ENCODE measurements around the gene SGO2. TPM values are rescaled to one million over a fixed set of nuclear protein-coding genes. Genes with fewer than 3 reads are reported as not detected.
A peak's percentile ranks its signal among the peaks of the same experiment; 100 is the strongest.

Gene SGO2
- total and polyA plus RNA-seq, 2 of the 13 experiments (the other 11 are each of a cell fraction or from before 2014, with no cell fraction given) = 5.1 to 16.2 TPM

GRCh38 chr2:200502196-200502595 lies 23.8 kb upstream of the SGO2 start:
- BruUV-seq (replicated peaks) = no TSS peak
- H3K36me3 ChIP-seq (replicated peaks in 1 of 2; ENCODE audit: control insufficient read depth in 1 of 2, insufficient read depth in 2 of 2, low read length in 2 of 2) = no peaks in the 10 kb centered on the region

GRCh38 chr2:200506679-200507078 lies 19.3 kb upstream of the SGO2 start:
- Histone ChIP-seq H4K20me1 (ENCODE audit: insufficient read depth, low read length) (no peaks in the 10 kb centered on the region), H3K36me3 (replicated peaks in 1 of 2; ENCODE audit: control insufficient read depth in 1 of 2, insufficient read depth in 2 of 2, low read length in 2 of 2) (no peaks in the 10 kb centered on the region), H3K4me3 (replicated peaks in 1 of 3; ENCODE audit: insufficient read depth in 1 of 3, low read depth in 2 of 3, low read length in 3 of 3) (no peak overlapping the region), H3K27me3 (ENCODE audit: control insufficient read depth in 1 of 2, insufficient read depth in 2 of 2, low read length in 2 of 2) (no peaks in the 10 kb centered on the region; a peak in 1 of 5 replicates), H3K4me1 (ENCODE audit: insufficient read depth, low read length) (peaks cover 23% of the 10 kb centered on the region), H3K4me2 (ENCODE audit: low read depth, low read length) (no peak overlapping the region), H2AFZ (ENCODE audit: low read length) (no peak overlapping the region), H3K9ac (ENCODE audit: insufficient read depth, low read depth, low read length) (no peak overlapping the region), H3K79me2 (ENCODE audit: insufficient read depth, low read length) (peaks cover 4% of the 10 kb centered on the region), H3K27ac (ENCODE audit: extremely low read length, insufficient read depth, low read length) (no peak overlapping the region), H3K9me3 (ENCODE audit: low read length) (no peaks in the 10 kb centered on the region)
- DNase-seq (ENCODE audit: low spot score) (no peak), FAIRE-seq (no peak), ATAC-seq (no peak)
- POLR2A ChIA-PET = no interaction called here
- TF ChIP-seq ZNF670 (CRISPR knock-in tag; IDR thresholded peaks at IDR 0.05; ENCODE audit: borderline replicate concordance) = no peak
- TF ChIP-seq MAFF (IDR thresholded peaks at IDR 0.05; ENCODE audit: low read depth, low read length) = peak; percentile 54; the same call in 1 of the 2 replicates
- TF ChIP-seq ZBTB33 (CRISPR knock-in tag; IDR thresholded peaks at IDR 0.05) = peak; percentile 92
- TF ChIP-seq MAFK (conservative IDR thresholded peaks at IDR 0.05 in 1 of 2, IDR thresholded peaks at IDR 0.05 in 1 of 2; ENCODE audit: low read length in 2 of 2) = peak; percentile 64 to 76
- CTCF ChIA-PET (ENCODE audit: low intra/inter-chr PET ratio, low total read pairs) = no interaction called here
- in situ Hi-C loops (cut with HindIII; ENCODE audit: extremely low pct_ligation_motif_present, low pct_unique_long_range_greater_than_20kb) = no loop called here
- intact Hi-C loops (cut with micrococcal nuclease; ENCODE audit: unreplicated experiment) = no loop called here
- BruUV-seq (replicated peaks) = no TSS peak
- 82% methylated on average over 9 of the region's 9 CpGs for WGBS (ENCODE audit: low lambda C conversion rate)

More at GRCh38 chr2:200502196-200502595, 23.8 kb upstream of the SGO2 start:
- no peak overlapping the region for H3K4me3 ChIP-seq (replicated peaks in 1 of 3; ENCODE audit: insufficient read depth in 1 of 3, low read depth in 2 of 3, low read length in 3 of 3)
- no peaks in the 10 kb centered on the region for H3K4me1 ChIP-seq (ENCODE audit: insufficient read depth, low read length)
- intact Hi-C loops (cut with micrococcal nuclease; ENCODE audit: unreplicated experiment) (no loop called here), in situ Hi-C loops (cut with HindIII; ENCODE audit: extremely low pct_ligation_motif_present, low pct_unique_long_range_greater_than_20kb) (no loop called here)
- H3K9me3 ChIP-seq (ENCODE audit: low read length) = no peaks in the 10 kb centered on the region
- H4K20me1 ChIP-seq (ENCODE audit: insufficient read depth, low read length) = no peaks in the 10 kb centered on the region
- H3K27ac ChIP-seq (ENCODE audit: extremely low read length, insufficient read depth, low read length) = no peak overlapping the region
- 97% methylated on average over 5 of the region's 5 CpGs for WGBS (ENCODE audit: low lambda C conversion rate)
- H3K27me3 ChIP-seq (ENCODE audit: control insufficient read depth in 1 of 2, insufficient read depth in 2 of 2, low read length in 2 of 2) = no peaks in the 10 kb centered on the region
- ATAC-seq = no peak
- FAIRE-seq = no peak
- ChIA-PET POLR2A (no interaction called here), CTCF (ENCODE audit: low intra/inter-chr PET ratio, low total read pairs) (no interaction called here)
- no peak overlapping the region for H2AFZ ChIP-seq (ENCODE audit: low read length)
- no peak overlapping the region for H3K4me2 ChIP-seq (ENCODE audit: low read depth, low read length)
- H3K79me2 ChIP-seq (ENCODE audit: insufficient read depth, low read length) = no peaks in the 10 kb centered on the region
- H3K9ac ChIP-seq (ENCODE audit: insufficient read depth, low read depth, low read length) = no peak overlapping the region
- DNase-seq (ENCODE audit: low spot score) = no peak
- TF ChIP-seq ZNF768 (CRISPR knock-in tag; IDR thresholded peaks at IDR 0.05) (no peak), ZFP1 (CRISPR knock-in tag; IDR thresholded peaks at IDR 0.05) (no peak), HDAC6 (IDR thresholded peaks at IDR 0.05; ENCODE audit: low read depth, low read length) (no peak), ZNF10 (CRISPR knock-in tag; IDR thresholded peaks at IDR 0.05; ENCODE audit: borderline replicate concordance, low read depth) (no peak), CHD4 (IDR thresholded peaks at IDR 0.05; ENCODE audit: borderline replicate concordance, low read length) (no peak), ZNF614 (CRISPR knock-in tag; IDR thresholded peaks at IDR 0.05; ENCODE audit: borderline replicate concordance) (no peak), SIX4 (CRISPR knock-in tag; IDR thresholded peaks at IDR 0.05) (no peak)

Data from HepG2 (cell line).